BE2C (cell line): ENCODE data around the gene TDRD12.
A peak's percentile ranks its signal among the peaks of the same experiment; 100 is the strongest.

Experiments
- DNase-seq: peaks from one replicate; pipeline ENCODE4 v3.0.0-alpha.2; 2020
- H3K27me3 ChIP-seq: fragments of 250-450 bp; sonication (Bioruptor Pico); 2 replicates; pipeline ENCODE4 v1.5.1; 2020; ENCODE audit warnings: mild to moderate bottlenecking
- H3K36me3 ChIP-seq: fragments of 250-450 bp; sonication (Bioruptor Pico); 2 replicates; pipeline ENCODE4 v1.5.1; 2020; ENCODE audit warnings: mild to moderate bottlenecking
- H3K4me1 ChIP-seq: fragments of 250-450 bp; sonication (Bioruptor Pico); 2 replicates; pipeline ENCODE4 v1.5.1; 2020
- H3K4me3 ChIP-seq: 2 replicates; pipeline ENCODE4 v1.5.1; 2011; ENCODE audit warnings: low read depth, low read length
- H3K9me3 ChIP-seq: fragments of 250-450 bp; sonication (Bioruptor Pico); 2 replicates; pipeline ENCODE4 v1.5.1; 2020
- TF ChIP-seq, protein P1 (sequence below): IDR thresholded peaks from 2 replicates; pipeline ENCODE4 v1.5.1; 2012; ENCODE audit warnings: mild to moderate bottlenecking, low read depth, low read length

TDRD12 gene

DNA sequence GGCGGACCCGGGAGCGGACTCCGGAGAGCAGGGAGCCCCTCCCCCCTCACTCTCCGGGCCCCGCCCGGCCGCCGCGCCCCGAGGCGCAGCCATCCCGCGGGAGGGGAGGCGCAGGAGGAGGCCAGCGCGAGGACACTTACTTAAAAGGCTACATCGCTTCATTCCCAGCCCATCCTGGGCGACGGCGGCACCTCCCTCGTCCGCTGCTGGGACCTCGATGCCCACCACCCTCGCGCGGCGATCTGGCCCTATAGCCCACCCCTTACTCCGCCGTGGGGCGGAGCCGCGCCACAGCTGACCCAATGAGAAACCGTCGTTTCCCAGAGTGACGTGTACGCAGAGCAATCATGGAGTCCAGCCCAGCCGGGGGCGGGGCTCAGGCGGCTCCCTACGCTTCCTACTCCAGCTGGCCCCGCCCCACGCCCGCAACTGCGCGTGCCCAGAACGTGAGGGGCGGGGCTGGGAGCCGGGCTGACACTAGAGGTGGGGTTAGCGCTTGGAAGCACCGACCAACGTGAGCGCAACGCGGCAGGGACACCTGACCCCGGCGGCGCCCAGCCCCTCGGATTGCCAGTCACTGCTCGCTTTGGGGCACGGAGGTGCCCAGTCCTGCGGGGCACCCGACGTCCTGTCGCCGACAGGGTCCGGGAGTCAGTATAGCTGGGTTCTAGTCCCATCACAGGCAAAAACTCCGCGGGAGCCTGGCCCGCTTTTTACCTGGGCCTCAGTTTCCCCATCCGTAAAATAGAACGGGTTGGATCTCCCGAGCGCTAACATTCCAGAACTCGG lies 44.4 kb upstream of the TDRD12 start, which contains the start of gene ANKRD27:
Gene ANKRD27, minus strand, starts transcription at position 250 of the 789 bp plus-strand sequence. CDS start 16,165 bp downstream, outside the sequence.
- Histone ChIP-seq H3K9me3 (no peaks in the 10 kb centered on the region; the same call in 1 of the 2 replicates), H3K36me3 (no peaks in the 10 kb centered on the region), H3K4me1 (no peaks in the 10 kb centered on the region), H3K27me3 (peaks cover 21% of the 10 kb centered on the region), H3K4me3 (peak within 1 kb of the TSS; percentile 79)
- TF ChIP-seq, protein P1, sequence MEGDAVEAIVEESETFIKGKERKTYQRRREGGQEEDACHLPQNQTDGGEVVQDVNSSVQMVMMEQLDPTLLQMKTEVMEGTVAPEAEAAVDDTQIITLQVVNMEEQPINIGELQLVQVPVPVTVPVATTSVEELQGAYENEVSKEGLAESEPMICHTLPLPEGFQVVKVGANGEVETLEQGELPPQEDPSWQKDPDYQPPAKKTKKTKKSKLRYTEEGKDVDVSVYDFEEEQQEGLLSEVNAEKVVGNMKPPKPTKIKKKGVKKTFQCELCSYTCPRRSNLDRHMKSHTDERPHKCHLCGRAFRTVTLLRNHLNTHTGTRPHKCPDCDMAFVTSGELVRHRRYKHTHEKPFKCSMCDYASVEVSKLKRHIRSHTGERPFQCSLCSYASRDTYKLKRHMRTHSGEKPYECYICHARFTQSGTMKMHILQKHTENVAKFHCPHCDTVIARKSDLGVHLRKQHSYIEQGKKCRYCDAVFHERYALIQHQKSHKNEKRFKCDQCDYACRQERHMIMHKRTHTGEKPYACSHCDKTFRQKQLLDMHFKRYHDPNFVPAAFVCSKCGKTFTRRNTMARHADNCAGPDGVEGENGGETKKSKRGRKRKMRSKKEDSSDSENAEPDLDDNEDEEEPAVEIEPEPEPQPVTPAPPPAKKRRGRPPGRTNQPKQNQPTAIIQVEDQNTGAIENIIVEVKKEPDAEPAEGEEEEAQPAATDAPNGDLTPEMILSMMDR, result no peak
- peak; percentile 99 for DNase-seq

DNA sequence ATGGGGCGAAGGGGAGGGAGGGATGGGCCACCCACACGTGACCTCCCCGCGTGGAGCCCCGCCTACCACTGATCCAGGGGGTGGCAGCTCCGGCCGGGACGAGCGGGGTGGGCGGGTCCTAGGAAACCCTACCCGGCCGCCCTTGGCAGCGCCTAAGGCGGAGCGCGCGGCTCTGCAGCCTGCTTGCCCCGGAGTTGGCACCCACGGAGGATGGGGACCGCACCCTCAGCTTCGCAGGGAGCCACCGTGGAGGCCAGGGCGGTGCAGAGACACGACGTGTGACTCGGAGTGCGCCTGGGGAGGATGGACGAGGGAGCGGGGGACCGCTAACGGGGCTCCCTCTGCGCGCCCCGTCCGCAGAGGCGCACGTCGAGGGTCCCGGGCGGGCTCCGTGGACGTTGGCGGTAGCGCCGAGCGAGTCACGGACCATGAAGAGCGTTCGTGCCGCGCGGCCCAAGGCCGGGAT lies 43.8 kb upstream of the TDRD12 start, which contains the start of gene RGS9BP:
Gene RGS9BP, plus strand, starts transcription at position 129 of the 466 bp plus-strand sequence. CDS start 416 bp downstream, outside the sequence.
- Histone ChIP-seq H3K9me3 (no peaks in the 10 kb centered on the region; the same call in 1 of the 2 replicates), H3K27me3 (peaks cover 21% of the 10 kb centered on the region), H3K4me3 (peak within 1 kb of the TSS; percentile 79), H3K4me1 (no peaks in the 10 kb centered on the region), H3K36me3 (no peaks in the 10 kb centered on the region)
- DNase-seq, result peak; percentile 85
- TF ChIP-seq, protein P1, result no peak

DNA sequence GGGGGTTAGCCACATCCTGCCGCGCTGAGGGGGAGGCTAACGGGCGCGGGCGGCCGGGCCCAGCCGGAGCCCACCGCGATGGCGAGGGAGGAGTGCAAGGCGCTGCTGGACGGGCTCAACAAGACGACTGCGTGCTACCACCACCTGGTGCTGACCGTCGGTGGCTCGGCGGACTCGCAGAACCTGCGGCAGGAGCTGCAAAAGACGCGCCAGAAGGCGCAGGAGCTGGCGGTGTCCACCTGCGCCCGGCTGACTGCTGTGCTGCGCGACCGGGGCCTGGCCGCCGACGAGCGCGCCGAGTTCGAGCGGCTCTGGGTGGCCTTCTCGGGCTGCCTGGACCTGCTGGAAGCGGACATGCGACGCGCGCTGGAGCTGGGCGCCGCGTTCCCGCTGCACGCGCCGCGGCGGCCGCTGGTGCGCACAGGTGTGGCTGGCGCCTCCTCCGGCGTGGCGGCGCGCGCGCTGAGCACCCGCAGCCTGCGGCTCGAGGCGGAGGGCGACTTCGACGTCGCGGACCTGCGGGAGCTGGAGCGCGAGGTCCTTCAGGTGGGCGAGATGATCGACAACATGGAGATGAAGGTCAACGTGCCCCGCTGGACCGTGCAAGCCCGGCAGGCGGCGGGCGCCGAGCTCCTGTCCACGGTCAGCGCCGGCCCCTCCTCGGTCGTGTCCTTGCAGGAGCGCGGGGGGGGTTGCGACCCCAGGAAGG lies 43.2 kb upstream of the TDRD12 start:
- no peak for DNase-seq
- no peaks in the 10 kb centered on the region; the same call in 1 of the 2 replicates for H3K9me3 ChIP-seq
- peak overlapping the region; percentile 79 for H3K4me3 ChIP-seq
- TF ChIP-seq, protein P1, result no peak
- peaks cover 21% of the 10 kb centered on the region for H3K27me3 ChIP-seq
- no peaks in the 10 kb centered on the region for H3K4me1 ChIP-seq
- H3K36me3 ChIP-seq, result no peaks in the 10 kb centered on the region

DNA sequence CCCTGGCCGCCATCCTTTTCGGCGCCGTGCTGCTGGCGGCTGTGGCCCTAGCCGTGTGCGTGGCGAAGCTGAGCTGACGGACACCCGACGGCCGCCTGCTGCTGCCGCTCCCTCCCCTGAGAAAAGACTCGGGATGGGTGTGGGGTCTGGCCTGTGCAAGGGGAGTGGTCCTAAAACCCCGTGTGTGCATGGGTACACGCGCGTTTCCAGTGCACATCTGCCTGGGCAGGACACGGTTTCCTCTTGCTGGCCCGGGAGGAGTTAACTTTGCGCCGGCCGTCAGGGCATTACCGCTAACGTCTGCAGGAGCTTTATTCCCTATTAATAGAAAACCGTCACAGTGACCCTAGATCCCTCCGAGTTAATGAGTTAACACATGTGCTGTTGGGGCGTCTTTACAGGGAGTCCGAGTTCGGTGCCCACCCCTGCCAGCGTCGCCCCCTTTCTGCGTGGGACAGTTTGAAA lies 42.6 kb upstream of the TDRD12 start:
- Histone ChIP-seq H3K4me3 (no peak overlapping the region), H3K36me3 (no peaks in the 10 kb centered on the region), H3K9me3 (no peaks in the 10 kb centered on the region; the same call in 1 of the 2 replicates), H3K4me1 (no peaks in the 10 kb centered on the region), H3K27me3 (peaks cover 21% of the 10 kb centered on the region)
- DNase-seq, result no peak
- TF ChIP-seq, protein P1, result no peak

DNA sequence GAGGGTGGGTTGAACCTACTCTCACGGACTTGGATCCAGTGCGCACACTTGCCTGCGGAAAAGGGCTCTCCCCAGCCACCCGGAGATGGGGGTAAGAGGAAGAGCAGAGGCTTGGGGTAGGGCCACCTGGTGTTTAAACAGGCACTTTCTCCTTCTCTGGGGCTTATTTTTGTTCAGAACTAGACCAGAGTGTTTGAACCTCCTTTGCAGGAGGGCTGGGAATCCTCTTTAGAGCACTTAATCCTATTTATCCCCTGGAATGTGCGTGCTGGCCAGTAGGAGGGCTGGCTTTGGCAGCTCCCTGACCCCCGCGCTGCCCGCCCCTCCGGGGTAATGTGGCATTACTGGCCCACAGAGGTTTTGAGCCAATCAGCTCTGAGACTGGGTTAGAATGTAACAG lies 41.9 kb upstream of the TDRD12 start:
- no peaks in the 10 kb centered on the region for H3K36me3 ChIP-seq
- TF ChIP-seq, protein P1, result 0 out of 2 replicates have a peak, but pooled peaks have one; percentile 6
- no peaks in the 10 kb centered on the region; the same call in 1 of the 2 replicates for H3K9me3 ChIP-seq
- H3K4me3 ChIP-seq, result no peak overlapping the region
- no peak for DNase-seq
- no peaks in the 10 kb centered on the region for H3K4me1 ChIP-seq
- H3K27me3 ChIP-seq, result peaks cover 21% of the 10 kb centered on the region
